ENCODE measurements around the gene COL4A4. TPM values are rescaled to one million over a fixed set of nuclear protein-coding genes. Genes with fewer than 3 reads are reported as not detected.

The COL4A4 gene
- polyA plus RNA-seq, 2 of the 4 experiments (the other 2 are of a cell fraction) = 1.7 to 6.8 TPM

DNA sequence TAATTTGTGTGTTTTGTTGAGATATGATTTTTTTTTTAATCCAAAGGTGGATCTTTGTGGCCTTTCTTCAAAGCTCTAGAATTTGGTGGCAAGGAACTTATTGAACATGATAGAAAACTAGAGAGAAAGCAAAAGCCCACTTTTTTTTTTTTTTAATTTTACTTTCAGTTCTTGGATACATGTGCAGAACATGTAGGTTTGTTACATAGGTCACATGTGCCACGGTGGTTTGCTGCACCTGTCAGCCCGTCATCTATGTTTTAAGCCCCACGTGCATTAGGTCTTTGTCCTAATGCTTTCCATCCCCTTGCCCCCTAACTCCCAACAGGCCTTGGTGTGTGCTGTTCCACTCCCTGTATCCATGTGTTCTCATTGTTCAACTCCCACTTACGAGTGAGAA is 192.2 kb downstream of the COL4A4 start:
- 87% methylated on average over 4 of the region's 4 CpGs for WGBS (ENCODE audit: missing lambda C conversion rate)
- Histone ChIP-seq H3K4me1 (no peaks in the 10 kb centered on the region), H3K27ac (no peak overlapping the region), H3K4me2 (no peak overlapping the region), H3K4me3 (no peak overlapping the region), H3K9me3 (no peaks in the 10 kb centered on the region)
- TF ChIP-seq BHLHE40 (IDR thresholded peaks at IDR 0.05; ENCODE audit: low read depth, low read length) = no peak
- no peak for TF ChIP-seq RAD21 (conservative IDR thresholded peaks at IDR 0.05 in 1 of 2, IDR thresholded peaks at IDR 0.05 in 1 of 2)
- no peak for TF ChIP-seq EP300 (IDR thresholded peaks at IDR 0.05)
- TF ChIP-seq TFCP2L1 (CRISPR knock-in tag; IDR thresholded peaks at IDR 0.05) = no peak
- no peak for TF ChIP-seq ZNF302 (CRISPR knock-in tag; IDR thresholded peaks at IDR 0.05)
- TF ChIP-seq, protein P1, sequence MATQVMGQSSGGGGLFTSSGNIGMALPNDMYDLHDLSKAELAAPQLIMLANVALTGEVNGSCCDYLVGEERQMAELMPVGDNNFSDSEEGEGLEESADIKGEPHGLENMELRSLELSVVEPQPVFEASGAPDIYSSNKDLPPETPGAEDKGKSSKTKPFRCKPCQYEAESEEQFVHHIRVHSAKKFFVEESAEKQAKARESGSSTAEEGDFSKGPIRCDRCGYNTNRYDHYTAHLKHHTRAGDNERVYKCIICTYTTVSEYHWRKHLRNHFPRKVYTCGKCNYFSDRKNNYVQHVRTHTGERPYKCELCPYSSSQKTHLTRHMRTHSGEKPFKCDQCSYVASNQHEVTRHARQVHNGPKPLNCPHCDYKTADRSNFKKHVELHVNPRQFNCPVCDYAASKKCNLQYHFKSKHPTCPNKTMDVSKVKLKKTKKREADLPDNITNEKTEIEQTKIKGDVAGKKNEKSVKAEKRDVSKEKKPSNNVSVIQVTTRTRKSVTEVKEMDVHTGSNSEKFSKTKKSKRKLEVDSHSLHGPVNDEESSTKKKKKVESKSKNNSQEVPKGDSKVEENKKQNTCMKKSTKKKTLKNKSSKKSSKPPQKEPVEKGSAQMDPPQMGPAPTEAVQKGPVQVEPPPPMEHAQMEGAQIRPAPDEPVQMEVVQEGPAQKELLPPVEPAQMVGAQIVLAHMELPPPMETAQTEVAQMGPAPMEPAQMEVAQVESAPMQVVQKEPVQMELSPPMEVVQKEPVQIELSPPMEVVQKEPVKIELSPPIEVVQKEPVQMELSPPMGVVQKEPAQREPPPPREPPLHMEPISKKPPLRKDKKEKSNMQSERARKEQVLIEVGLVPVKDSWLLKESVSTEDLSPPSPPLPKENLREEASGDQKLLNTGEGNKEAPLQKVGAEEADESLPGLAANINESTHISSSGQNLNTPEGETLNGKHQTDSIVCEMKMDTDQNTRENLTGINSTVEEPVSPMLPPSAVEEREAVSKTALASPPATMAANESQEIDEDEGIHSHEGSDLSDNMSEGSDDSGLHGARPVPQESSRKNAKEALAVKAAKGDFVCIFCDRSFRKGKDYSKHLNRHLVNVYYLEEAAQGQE (IDR thresholded peaks at IDR 0.05) = no peak
- TF ChIP-seq, protein P2, sequence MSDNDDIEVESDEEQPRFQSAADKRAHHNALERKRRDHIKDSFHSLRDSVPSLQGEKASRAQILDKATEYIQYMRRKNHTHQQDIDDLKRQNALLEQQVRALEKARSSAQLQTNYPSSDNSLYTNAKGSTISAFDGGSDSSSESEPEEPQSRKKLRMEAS (IDR thresholded peaks at IDR 0.05) = no peak
- TF ChIP-seq HDAC2 (IDR thresholded peaks at IDR 0.05) = no peak
- TF ChIP-seq KDM5A (IDR thresholded peaks at IDR 0.05) = no peak
- TF ChIP-seq, protein P3, sequence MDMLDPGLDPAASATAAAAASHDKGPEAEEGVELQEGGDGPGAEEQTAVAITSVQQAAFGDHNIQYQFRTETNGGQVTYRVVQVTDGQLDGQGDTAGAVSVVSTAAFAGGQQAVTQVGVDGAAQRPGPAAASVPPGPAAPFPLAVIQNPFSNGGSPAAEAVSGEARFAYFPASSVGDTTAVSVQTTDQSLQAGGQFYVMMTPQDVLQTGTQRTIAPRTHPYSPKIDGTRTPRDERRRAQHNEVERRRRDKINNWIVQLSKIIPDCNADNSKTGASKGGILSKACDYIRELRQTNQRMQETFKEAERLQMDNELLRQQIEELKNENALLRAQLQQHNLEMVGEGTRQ (IDR thresholded peaks at IDR 0.05) = no peak
- TF ChIP-seq SREBF2 (IDR thresholded peaks at IDR 0.05) = no peak
- ATAC-seq = no peak
- no peak for DNase-seq (ENCODE audit: low read depth in 1 of 2, low spot score in 1 of 2)
- CTCF ChIA-PET = no interaction called here
- POLR2A ChIA-PET = no interaction called here
- no peak for FAIRE-seq

DNA sequence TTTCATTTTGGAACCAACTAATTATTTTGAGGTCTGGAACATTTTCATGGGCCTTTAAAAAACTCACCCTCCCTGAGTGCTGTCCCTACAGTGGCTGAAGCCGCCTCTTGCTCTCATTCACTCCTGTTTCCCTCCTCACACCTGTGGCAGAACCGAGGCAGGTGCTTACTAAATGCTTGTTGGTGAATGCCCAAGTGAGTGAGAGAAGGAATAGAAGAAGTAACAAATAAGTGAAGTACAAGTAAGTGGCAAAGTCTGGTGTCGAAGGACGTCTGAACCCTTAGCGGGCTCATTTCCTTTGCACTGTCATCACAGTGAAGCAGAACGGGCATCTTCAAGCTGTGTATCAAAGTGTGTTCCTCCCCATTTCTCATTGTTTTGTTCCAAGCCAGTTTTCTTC is 192.9 kb downstream of the COL4A4 start:
- H3K9me3 ChIP-seq = no peaks in the 10 kb centered on the region
- 86% methylated on average over 6 of the region's 6 CpGs for WGBS (ENCODE audit: missing lambda C conversion rate)
- no peak for DNase-seq (ENCODE audit: low read depth in 1 of 2, low spot score in 1 of 2)
- FAIRE-seq = no peak
- ATAC-seq = no peak
- H3K4me1 ChIP-seq = no peaks in the 10 kb centered on the region
- TF ChIP-seq HDAC2 (IDR thresholded peaks at IDR 0.05) (no peak), EP300 (IDR thresholded peaks at IDR 0.05) (no peak), EHF (CRISPR knock-in tag; IDR thresholded peaks at IDR 0.05) (no peak), PHF8 (IDR thresholded peaks at IDR 0.05; ENCODE audit: borderline replicate concordance, low read depth) (no peak), NFE2L2 (conservative IDR thresholded peaks at IDR 0.05; ENCODE audit: low read length) (no peak), ZNF302 (CRISPR knock-in tag; IDR thresholded peaks at IDR 0.05) (no peak)
- TF ChIP-seq, protein P4, sequence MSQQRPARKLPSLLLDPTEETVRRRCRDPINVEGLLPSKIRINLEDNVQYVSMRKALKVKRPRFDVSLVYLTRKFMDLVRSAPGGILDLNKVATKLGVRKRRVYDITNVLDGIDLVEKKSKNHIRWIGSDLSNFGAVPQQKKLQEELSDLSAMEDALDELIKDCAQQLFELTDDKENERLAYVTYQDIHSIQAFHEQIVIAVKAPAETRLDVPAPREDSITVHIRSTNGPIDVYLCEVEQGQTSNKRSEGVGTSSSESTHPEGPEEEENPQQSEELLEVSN (IDR thresholded peaks at IDR 0.05; ENCODE audit: borderline replicate concordance, low read depth) = no peak
- H3K27ac ChIP-seq = no peak overlapping the region
- POLR2A ChIA-PET = no interaction called here
- CTCF ChIA-PET = no interaction called here
- no peak overlapping the region for H3K4me2 ChIP-seq
- H3K4me3 ChIP-seq = no peak overlapping the region

DNA sequence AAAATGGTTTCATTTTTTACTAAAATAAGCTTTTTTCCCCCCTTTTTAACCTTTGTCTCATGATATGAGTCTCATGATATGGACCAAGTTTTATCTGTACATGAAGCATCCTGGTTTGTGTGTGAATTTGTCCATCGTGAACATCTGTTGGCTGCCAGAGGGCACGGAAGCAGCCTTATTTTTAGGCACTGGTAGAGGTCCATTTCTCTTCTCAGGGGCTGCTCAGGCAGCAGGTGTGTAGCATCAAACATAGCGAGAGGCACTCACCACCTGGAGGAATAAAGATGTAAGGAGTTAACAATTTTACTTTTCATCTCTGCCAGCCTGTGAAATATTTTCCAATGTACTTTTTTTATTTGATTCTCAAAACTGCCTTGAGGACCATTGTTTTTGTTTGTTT is 193.6 kb downstream of the COL4A4 start:
- CTCF ChIA-PET = no interaction called here
- Histone ChIP-seq H3K4me2 (no peak overlapping the region), H3K4me3 (no peak overlapping the region), H3K9me3 (no peaks in the 10 kb centered on the region), H3K4me1 (no peaks in the 10 kb centered on the region), H3K27ac (no peak overlapping the region)
- DNase-seq (ENCODE audit: low read depth in 1 of 2, low spot score in 1 of 2) (no peak), ATAC-seq (no peak), FAIRE-seq (no peak)
- POLR2A ChIA-PET = no interaction called here
- 90% methylated on average over 3 of the region's 3 CpGs for WGBS (ENCODE audit: missing lambda C conversion rate)
- no peak for TF ChIP-seq CBX8 (IDR thresholded peaks at IDR 0.05)
- no peak for TF ChIP-seq CBX2 (IDR thresholded peaks at IDR 0.05; ENCODE audit: borderline replicate concordance, low read depth)
- no peak for TF ChIP-seq POLR2A (IDR thresholded peaks at IDR 0.05; ENCODE audit: low read length)
- TF ChIP-seq MAZ (IDR thresholded peaks at IDR 0.05; ENCODE audit: borderline replicate concordance, low read depth, low read length) = no peak
- no peak for TF ChIP-seq POLR2AphosphoS2 (conservative IDR thresholded peaks at IDR 0.05; ENCODE audit: low read length)
- no peak for TF ChIP-seq HEYL (CRISPR knock-in tag; IDR thresholded peaks at IDR 0.05)
- TF ChIP-seq, protein P4 (IDR thresholded peaks at IDR 0.05; ENCODE audit: borderline replicate concordance, low read depth) = no peak
- TF ChIP-seq, protein P5, sequence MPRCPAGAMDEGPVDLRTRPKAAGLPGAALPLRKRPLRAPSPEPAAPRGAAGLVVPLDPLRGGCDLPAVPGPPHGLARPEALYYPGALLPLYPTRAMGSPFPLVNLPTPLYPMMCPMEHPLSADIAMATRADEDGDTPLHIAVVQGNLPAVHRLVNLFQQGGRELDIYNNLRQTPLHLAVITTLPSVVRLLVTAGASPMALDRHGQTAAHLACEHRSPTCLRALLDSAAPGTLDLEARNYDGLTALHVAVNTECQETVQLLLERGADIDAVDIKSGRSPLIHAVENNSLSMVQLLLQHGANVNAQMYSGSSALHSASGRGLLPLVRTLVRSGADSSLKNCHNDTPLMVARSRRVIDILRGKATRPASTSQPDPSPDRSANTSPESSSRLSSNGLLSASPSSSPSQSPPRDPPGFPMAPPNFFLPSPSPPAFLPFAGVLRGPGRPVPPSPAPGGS (IDR thresholded peaks at IDR 0.05) = no peak
- no peak for TF ChIP-seq EHMT2 (IDR thresholded peaks at IDR 0.05; ENCODE audit: low read depth)
- TF ChIP-seq ESRRA (IDR thresholded peaks at IDR 0.05; ENCODE audit: borderline replicate concordance, low read length) = no peak
- TF ChIP-seq KDM1A (IDR thresholded peaks at IDR 0.05; ENCODE audit: low read depth) = no peak
